Psoas muscle (tissue), 8 donors: ENCODE data around the gene MGAT4B. TPM values are rescaled to one million over a fixed set of nuclear protein-coding genes. Genes with fewer than 3 reads are reported as not detected.
A peak's percentile ranks its signal among the peaks of the same experiment; 100 is the strongest.
"Not testable (repeated sequence)": the region's sequence is repeated elsewhere in the genome, so short reads cannot be mapped to it uniquely, and the experiment has no call there.

ENCODE experiments used
- ATAC-seq, 4 donors: fragments of 200-7000 bp; cut with Tn5 transposase; one replicate each; pipeline ENCODE4 v1.9.1; 2020; ENCODE audit warnings: moderate library complexity in 3 of 4, mild to moderate bottlenecking in 2 of 4
- DNase-seq, 2 donors: peaks; one replicate each; pipeline ENCODE4 v3.0.0-alpha.2; 2020
- H3K27ac ChIP-seq: fragments of 200-600 bp; one replicate; pipeline ENCODE4 v1.8.0; 2022
- H3K27me3 ChIP-seq, 3 donors: fragments of 200-600 bp in 1 of 3; one replicate each; pipeline versions ENCODE4 v1.6.1 to v1.8.0; 2013 to 2022; ENCODE audit warnings: low read length in 2 of 3, mild to moderate bottlenecking in 2 of 3, moderate library complexity in 1 of 3; ENCODE audit not compliant: insufficient read depth in 3 of 3
- H3K36me3 ChIP-seq, 2 donors: fragments of 200-600 bp in 1 of 2; one replicate each; pipeline versions ENCODE4 v1.6.1 to v1.8.0; 2013 to 2022; ENCODE audit warnings: low read depth in 1 of 2, mild to moderate bottlenecking in 1 of 2, moderate library complexity in 1 of 2; ENCODE audit not compliant: insufficient read depth in 1 of 2
- H3K4me1 ChIP-seq: fragments of 200-600 bp; one replicate; pipeline ENCODE4 v1.8.0; 2022
- H3K4me3 ChIP-seq: fragments of 200-600 bp; one replicate; pipeline ENCODE4 v1.8.0; 2022; ENCODE audit warnings: mild to moderate bottlenecking
- H3K9me3 ChIP-seq: fragments of 200-600 bp; one replicate; pipeline ENCODE4 v1.8.0; 2022
- WGBS, 3 donors: extraction: QIAGEN DNeasy Blood & Tissue Kit; methylation state at CpG; one replicate each; pipeline versions ENCODE4 v1.1.6 to v1.1.7; 2013; 5-methylcytosine and 5-hydroxymethylcytosine counted together
- intact Hi-C, 2 donors: fragments of 100-400 bp; cut with DNase I; formaldehyde crosslinking; loops; one replicate each; pipeline versions ENCODE4 v1.11.0 to v1.14.2; 2022
- polyA plus RNA-seq, 3 donors: library from polyadenylated mRNA; stranded (reverse); fragments of 200-250 nt; gene quantifications; one replicate each; pipeline ENCODE4 v1.2.3, GENCODE V29; 2013
- total RNA-seq, 4 donors: library from RNA; stranded (reverse); fragmentation: NEBNext Ultra II Directional in 2 of 4; extraction: Animal tissue kit (Norgen Biotek cat#: 25700) in 2 of 4; gene quantifications; one replicate each; pipeline versions ENCODE4 v1.2.1 to v1.2.4, GENCODE V29; 2021 to 2023
- TF ChIP-seq, protein P1 (sequence below): fragments of 200-600 bp; IDR thresholded peaks from one replicate; pipeline ENCODE4 v1.8.0; 2022; ENCODE audit warnings: antibody characterized with exemption
- donor health status: healthy with polysubstance abuse.
- donor health status: DM: no; HTN: no; CAD: no; lungs with moderate emphysema.
- donor health status: Bipolar disorder and iron deficiency.
- donor health status: healthy.
- donor health status: DM: yes; HTN: yes; CAD: no.
- donor health status: DM: no; HTN: no; CAD: no.
- donor health status: DM: no; HTN: no; CAD: no.
- donor health status: DM: yes; HTN: yes; CAD: no.

MGAT4B gene
- total and polyA plus RNA-seq, 7 donors = 29.3 to 136 (median 55.5) TPM

DNA sequence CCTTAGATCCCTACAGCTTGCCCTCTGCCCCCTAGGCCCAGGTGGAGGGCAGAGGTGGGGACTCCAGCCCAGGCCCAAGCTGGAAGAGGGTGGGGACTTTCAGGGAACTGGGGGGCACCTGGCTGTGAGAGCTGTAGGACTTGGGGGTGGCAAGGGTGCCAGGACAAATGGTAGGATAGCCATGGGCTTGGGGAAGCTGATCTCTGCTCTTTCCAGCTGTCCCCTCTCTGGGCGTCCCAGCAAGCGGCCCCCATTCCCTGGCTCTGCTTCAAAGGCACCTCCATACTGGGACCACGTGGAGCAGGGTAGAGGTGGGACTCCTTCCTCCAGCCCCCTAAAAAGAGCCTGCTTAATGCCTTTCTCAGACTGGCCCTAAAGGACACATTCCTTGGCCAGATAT, 12.5 kb downstream of the MGAT4B start:
- intact Hi-C loops = no loop called here
- no peak for DNase-seq
- Histone ChIP-seq H3K4me3 (peak overlapping the region; percentile 74), H3K4me1 (peaks cover 16% of the 10 kb centered on the region), H3K36me3 (peaks cover 3 to 30% of the 10 kb centered on the region in 2 donors), H3K27ac (no peak overlapping the region), H3K9me3 (no peaks in the 10 kb centered on the region), H3K27me3 (no peaks in the 10 kb centered on the region)
- no peak for ATAC-seq
- WGBS, 3 donors = 49 to 76% (median 68%) methylated on average over 3 of the region's 3 CpGs
- TF ChIP-seq, protein P1, sequence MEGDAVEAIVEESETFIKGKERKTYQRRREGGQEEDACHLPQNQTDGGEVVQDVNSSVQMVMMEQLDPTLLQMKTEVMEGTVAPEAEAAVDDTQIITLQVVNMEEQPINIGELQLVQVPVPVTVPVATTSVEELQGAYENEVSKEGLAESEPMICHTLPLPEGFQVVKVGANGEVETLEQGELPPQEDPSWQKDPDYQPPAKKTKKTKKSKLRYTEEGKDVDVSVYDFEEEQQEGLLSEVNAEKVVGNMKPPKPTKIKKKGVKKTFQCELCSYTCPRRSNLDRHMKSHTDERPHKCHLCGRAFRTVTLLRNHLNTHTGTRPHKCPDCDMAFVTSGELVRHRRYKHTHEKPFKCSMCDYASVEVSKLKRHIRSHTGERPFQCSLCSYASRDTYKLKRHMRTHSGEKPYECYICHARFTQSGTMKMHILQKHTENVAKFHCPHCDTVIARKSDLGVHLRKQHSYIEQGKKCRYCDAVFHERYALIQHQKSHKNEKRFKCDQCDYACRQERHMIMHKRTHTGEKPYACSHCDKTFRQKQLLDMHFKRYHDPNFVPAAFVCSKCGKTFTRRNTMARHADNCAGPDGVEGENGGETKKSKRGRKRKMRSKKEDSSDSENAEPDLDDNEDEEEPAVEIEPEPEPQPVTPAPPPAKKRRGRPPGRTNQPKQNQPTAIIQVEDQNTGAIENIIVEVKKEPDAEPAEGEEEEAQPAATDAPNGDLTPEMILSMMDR = no peak

DNA sequence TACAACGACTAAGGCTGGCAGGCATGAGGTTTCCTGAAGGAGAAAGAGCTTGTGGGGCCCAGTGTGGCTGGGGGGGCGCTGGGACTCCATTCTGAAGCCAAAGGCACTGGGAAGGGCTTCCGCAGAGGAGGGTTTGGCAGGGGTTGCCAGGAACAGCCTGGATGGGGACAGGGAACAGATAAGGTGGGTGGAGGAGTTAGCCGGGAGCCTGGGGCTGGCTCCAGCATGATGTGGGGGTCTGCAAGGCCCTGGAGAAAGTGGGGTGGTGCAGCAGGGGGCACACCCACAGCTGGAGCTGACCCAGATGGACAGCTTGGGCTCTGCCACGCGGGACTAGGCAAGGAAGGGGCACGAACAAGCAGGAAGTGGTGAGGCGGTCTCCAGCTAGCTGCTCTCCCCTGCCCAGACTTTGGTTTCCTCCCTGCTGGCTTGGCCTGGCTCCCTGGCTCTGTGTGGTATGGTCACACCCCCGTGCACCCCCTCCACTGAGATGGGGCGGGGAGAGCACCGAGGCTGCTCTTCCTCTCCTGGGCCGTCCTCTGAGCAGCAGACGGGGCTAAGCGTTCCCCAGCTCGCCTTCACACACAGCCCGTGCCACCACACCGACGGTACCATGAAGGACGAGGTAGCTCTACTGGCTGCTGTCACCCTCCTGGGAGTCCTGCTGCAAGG, 13.1 kb downstream of the MGAT4B start, which contains the start of gene LTC4S:
Gene LTC4S (plus strand): TSS at position 519 of the 672 bp plus-strand sequence. CDS start 95 bp downstream, at position 614.
- Histone ChIP-seq H3K4me1 (peaks cover 16% of the 10 kb centered on the region), H3K27ac (peak within 1 kb of the TSS; percentile 46), H3K36me3 (peaks cover 3 to 24% of the 10 kb centered on the region in 2 donors), H3K9me3 (no peaks in the 10 kb centered on the region), H3K27me3 (no peaks in the 10 kb centered on the region), H3K4me3 (peak within 1 kb of the TSS; percentile 74)
- 34 to 49% (median 41%) methylated on average over 17 to 19 of the region's 19 CpGs for WGBS, 3 donors
- DNase-seq (peak; percentile 80 to 86), ATAC-seq (peak in 2 of 4 donors; percentile 9 to 20)
- intact Hi-C loops = no loop called here
- TF ChIP-seq, protein P1 = no peak

DNA sequence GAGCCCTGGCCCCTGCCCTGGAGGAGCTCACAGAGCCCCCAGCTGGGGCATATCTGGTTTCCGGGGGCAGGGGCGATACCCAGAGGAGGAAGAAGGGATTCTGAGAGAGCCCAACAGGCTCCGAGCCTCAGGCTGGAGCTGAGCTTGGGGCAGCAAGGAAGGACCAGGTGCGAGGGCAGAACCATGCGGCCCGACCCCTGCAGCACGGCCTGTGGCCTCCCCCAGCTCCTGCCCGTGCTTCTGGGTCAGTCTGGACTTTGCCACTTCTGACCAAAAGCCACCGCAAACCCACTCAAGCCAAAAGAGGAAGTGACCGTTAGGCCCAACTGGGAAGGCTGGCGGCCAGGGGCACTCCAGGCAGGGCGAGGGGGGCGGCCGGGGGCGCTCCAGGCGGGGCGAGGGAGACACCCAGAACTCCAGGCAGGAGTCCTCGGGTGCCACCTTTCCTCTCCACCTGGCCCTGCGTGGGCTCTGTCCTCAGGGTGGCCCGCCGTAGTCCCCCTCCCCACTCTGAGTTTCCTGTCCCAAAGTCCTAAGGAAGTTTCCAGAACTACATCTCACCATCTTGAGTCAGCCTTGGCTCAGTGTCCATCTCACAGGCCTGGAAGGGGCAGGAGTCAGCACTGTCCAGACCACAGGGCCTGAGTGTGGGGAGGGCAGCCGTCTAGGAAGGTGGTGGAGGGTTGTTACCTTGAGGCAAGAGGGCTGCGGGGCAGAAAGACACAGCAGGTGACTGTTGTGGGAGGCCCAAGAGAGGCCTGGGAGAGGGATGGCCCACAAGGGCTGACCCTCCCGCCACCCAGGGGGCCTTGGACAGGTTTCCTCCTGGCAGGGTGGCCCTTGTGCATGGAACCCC, 13.8 kb downstream of the MGAT4B start:
- intact Hi-C loops = no loop called here
- ATAC-seq (no peak), DNase-seq (no peak)
- 80 to 86% (median 85%) methylated on average over 24 of the region's 24 CpGs for WGBS, 3 donors
- Histone ChIP-seq H3K27ac (peak overlapping the region; percentile 46), H3K4me1 (peaks cover 16% of the 10 kb centered on the region), H3K36me3 (peaks cover 2 to 17% of the 10 kb centered on the region in 2 donors), H3K4me3 (no peak overlapping the region), H3K27me3 (no peaks in the 10 kb centered on the region), H3K9me3 (no peaks in the 10 kb centered on the region)
- TF ChIP-seq, protein P1 = no peak

DNA sequence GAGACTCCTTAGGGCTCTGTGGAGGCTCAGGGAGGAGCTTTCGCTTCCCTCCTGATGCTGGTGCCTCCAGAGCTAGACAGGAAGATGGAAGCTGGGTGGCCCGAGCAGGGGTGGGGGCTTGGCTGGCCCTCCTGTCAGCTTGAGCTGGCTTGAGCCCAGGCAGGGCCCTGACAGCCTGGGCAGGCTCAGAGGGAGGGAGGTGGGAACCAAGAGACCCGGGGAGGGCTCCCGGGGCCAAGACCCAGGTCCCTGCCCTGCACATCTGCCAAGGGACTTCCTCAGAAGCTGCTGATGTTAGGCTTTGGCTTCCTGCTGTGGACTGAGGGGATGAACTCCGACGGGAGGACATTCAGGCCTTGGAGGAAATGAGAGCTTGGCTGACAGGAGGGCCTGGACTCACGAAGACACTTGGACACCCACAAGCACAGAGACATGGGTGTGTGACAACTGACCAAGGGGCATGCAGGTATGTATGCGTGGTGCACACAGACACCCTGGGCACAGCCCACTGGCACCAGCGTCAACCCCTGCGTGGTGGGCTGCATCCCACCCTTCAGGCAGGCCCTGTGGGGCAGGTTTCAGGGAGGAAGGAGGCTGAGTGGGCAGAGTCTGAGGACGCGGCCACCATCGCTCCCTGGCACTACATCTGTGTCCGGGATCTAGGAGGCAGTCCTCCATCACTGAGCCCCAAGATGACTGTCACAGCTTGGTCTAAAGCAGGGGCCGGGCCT, 14.6 kb downstream of the MGAT4B start:
- H3K36me3 ChIP-seq = peaks cover 0 to 9% of the 10 kb centered on the region in 2 donors
- 57 to 64% (median 62%) methylated on average over 15 of the region's 15 CpGs for WGBS, 3 donors
- DNase-seq = no peak
- no peak overlapping the region for H3K4me3 ChIP-seq
- intact Hi-C loops = no loop called here
- no peaks in the 10 kb centered on the region for H3K27me3 ChIP-seq
- H3K27ac ChIP-seq = no peak overlapping the region
- TF ChIP-seq, protein P1 = no peak
- no peak for ATAC-seq
- no peaks in the 10 kb centered on the region for H3K9me3 ChIP-seq
- peaks cover 16% of the 10 kb centered on the region for H3K4me1 ChIP-seq

DNA sequence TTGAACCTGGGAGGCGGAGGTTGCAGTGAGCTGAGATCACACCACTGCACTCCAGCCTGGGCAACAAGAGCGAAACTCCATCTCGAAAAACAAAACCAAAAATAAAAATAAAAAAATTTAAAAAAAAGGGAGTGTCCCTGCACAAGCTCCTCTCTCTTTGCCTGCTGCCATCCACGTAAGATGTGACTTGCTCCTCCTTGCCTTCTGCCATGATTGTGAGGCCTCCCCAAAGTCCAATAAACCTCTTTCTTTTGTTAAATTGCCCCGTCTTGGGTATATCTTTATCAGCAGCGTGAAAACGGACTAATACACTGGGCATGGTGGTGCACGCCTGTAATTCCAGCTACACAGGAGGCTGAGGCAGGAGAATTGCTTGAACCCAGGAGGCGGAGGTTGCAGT, 17.4 kb downstream of the MGAT4B start:
- WGBS, 3 donors = 96 to 99% (median 96%) methylated on average over 9 of the region's 9 CpGs
- H3K9me3 ChIP-seq, ATAC-seq, H3K4me1 ChIP-seq, H3K27ac ChIP-seq, H3K27me3 ChIP-seq, intact Hi-C loops, DNase-seq, H3K4me3 ChIP-seq: not testable (repeated sequence)
- peaks cover 0 to 11% of the 10 kb centered on the region in 2 donors for H3K36me3 ChIP-seq
